GM19397 (cell line): Measurements from ENCODE around the gene CROCC2.

Experiments used
- ATAC-seq: cut with Tn5 transposase; IDR thresholded peaks from one replicate; pipeline ENCODE4 v1.9.1; 2021; ENCODE audit warnings: mild to moderate bottlenecking, moderate library complexity; ENCODE audit not compliant: unreplicated experiment

Gene CROCC2

GRCh38 chr2:240919786-240920782 is 13.9 kb downstream of the CROCC2 start:
- ATAC-seq = no peak

GRCh38 chr2:240920783-240921231 is 14.7 kb downstream of the CROCC2 start:
- no peak for ATAC-seq

- no peak for ATAC-seq
Observed at GRCh38 chr2:240921311-240921994, 15.3 kb downstream of the CROCC2 start.

- ATAC-seq = no peak
Observed at GRCh38 chr2:240921995-240922244, 15.8 kb downstream of the CROCC2 start.

- ATAC-seq = no peak
Observed at GRCh38 chr2:240922245-240922981, 16.3 kb downstream of the CROCC2 start.

- ATAC-seq = no peak
Observed at GRCh38 chr2:240922982-240923537, 16.9 kb downstream of the CROCC2 start.

GRCh38 chr2:240925191-240925567 is 19.0 kb downstream of the CROCC2 start:
- no peak for ATAC-seq

GRCh38 chr2:240925568-240926515 is 19.7 kb downstream of the CROCC2 start:
- ATAC-seq = no peak

GRCh38 chr2:240926516-240927389 is 20.6 kb downstream of the CROCC2 start:
- no peak for ATAC-seq

- ATAC-seq = no peak
Observed at GRCh38 chr2:240927390-240927781, 21.2 kb downstream of the CROCC2 start.

GRCh38 chr2:240928476-240929363 is 22.6 kb downstream of the CROCC2 start:
- no peak for ATAC-seq

- ATAC-seq = no peak
Observed at GRCh38 chr2:240929364-240930095, 23.4 kb downstream of the CROCC2 start.

GRCh38 chr2:240930096-240930630 is 24.0 kb downstream of the CROCC2 start:
- ATAC-seq = no peak

GRCh38 chr2:240930631-240931318 is 24.6 kb downstream of the CROCC2 start:
- no peak for ATAC-seq

GRCh38 chr2:240931319-240931949 is 25.3 kb downstream of the CROCC2 start:
- no peak for ATAC-seq
